IPS DF 19.7 (cell line): ENCODE results near the gene SGTA.
"Not testable (repeated sequence)": the region's sequence is repeated elsewhere in the genome, so short reads cannot be mapped to it uniquely, and the experiment has no call there.

Experiments
- DNase-seq: peaks from one replicate; pipeline ENCODE4 v3.0.0-alpha.2; 2013; ENCODE audit warnings: low read depth, low spot score

Gene SGTA

GRCh38 chr19:2782936-2783780, at the start of gene SGTA:
SGTA (minus strand) TSS chr19:2783273; CDS start chr19:2769068, 14,205 bp downstream.
- DNase-seq = peak; percentile 98

- no peak for DNase-seq
Measured at GRCh38 chr19:2827840-2828489, 44.9 kb upstream of the SGTA start.

GRCh38 chr19:2827022-2827421, 43.9 kb upstream of the SGTA start:
- DNase-seq = no peak

GRCh38 chr19:2824129-2824528, 41.1 kb upstream of the SGTA start:
- no peak for DNase-seq

- DNase-seq = no peak
Measured at GRCh38 chr19:2823646-2824045, 40.6 kb upstream of the SGTA start.

- no peak for DNase-seq
Measured at GRCh38 chr19:2822846-2823245, 39.8 kb upstream of the SGTA start.

- DNase-seq = no peak
Measured at GRCh38 chr19:2820112-2820702, 37.1 kb upstream of the SGTA start.

- peak; percentile 78 for DNase-seq
Measured at GRCh38 chr19:2819540-2820111, 36.6 kb upstream of the SGTA start, which contains the start of gene ZNF554. ZNF554 (plus strand) TSS chr19:2819868; CDS start chr19:2820072, 204 bp downstream.

- DNase-seq = not testable (repeated sequence)
Measured at GRCh38 chr19:2817237-2817829, 34.3 kb upstream of the SGTA start.

GRCh38 chr19:2816641-2817040, 33.6 kb upstream of the SGTA start:
- no peak for DNase-seq

- DNase-seq = no peak
Measured at GRCh38 chr19:2815923-2816322, 32.9 kb upstream of the SGTA start.

GRCh38 chr19:2815191-2815614, 32.1 kb upstream of the SGTA start:
- DNase-seq = no peak

GRCh38 chr19:2814426-2814825, 31.4 kb upstream of the SGTA start:
- DNase-seq = no peak

GRCh38 chr19:2813235-2814160, 30.4 kb upstream of the SGTA start:
- DNase-seq = no peak

- DNase-seq = no peak
Measured at GRCh38 chr19:2812414-2813234, 29.6 kb upstream of the SGTA start.

- no peak for DNase-seq
Measured at GRCh38 chr19:2811735-2812413, 28.8 kb upstream of the SGTA start.

- no peak for DNase-seq
Measured at GRCh38 chr19:2811221-2811722, 28.2 kb upstream of the SGTA start.

GRCh38 chr19:2810141-2811091, 27.3 kb upstream of the SGTA start:
- DNase-seq = no peak
